Eye (tissue), 1 donor: ENCODE data around the gene SEMA5A.
"Not testable (repeated sequence)": the region's sequence is repeated elsewhere in the genome, so short reads cannot be mapped to it uniquely, and the experiment has no call there.

Experiments used
- DNase-seq: peaks from one replicate; pipeline ENCODE4 v3.0.0-alpha.2; 2015

SEMA5A gene

GRCh38 chr5:9438596-9439354 lies 107.1 kb downstream of the SEMA5A start:
- no peak for DNase-seq

DNA sequence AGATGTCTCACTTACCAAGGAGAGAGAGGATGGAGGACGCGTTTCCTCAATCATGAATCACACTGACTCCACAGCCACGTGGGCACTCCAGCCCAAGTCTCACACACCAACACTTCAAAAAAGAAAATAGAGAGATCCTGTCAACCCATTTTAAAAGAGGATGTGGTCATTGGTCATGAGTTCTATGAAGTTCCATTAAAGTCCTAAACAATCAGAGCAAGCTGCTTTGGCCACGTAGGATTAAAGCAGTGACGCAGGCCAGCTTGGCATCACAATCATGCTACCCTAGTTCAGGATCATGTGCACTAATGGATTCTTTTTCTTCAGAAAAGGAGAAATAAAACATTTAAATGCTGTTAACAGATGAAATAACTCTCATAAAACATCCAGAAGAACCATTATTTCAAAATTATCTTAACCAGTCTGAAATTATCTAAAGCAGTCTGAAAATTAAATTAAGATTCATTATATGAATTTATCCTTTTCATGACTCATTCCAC lies 108.1 kb downstream of the SEMA5A start:
- DNase-seq = no peak

- DNase-seq = peak; percentile 93
These were observed 114.2 kb downstream of the SEMA5A start for GRCh38 chr5:9431496-9432258.

GRCh38 chr5:9431151-9431495 lies 114.8 kb downstream of the SEMA5A start:
- no peak for DNase-seq

- DNase-seq = no peak
These were observed 115.6 kb downstream of the SEMA5A start for GRCh38 chr5:9430306-9430705.

DNA sequence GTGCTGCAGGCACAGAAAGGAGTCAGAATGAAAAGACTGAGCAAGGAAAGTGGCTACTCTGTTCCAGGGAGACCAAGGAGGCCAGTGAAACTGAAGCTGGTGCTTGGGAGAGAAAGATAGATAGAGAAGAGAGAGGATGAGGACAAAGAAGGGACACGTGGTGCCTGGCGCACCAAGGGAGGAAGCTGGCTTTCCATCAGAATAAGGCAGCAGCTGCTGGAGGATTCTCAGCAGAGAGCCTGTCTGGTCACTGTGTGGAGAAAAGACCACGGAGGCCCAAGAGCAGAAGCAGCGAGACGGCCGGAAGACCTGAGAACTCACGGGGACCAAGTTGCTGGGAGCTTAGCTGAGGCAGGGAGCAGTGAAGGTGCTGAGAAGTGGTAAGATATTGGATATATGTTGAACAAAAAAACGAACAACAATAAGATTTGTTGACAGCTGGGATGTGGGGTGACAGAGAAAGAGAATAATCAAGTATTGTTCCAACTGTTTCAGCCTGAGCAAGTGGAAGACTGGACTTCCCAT lies 116.1 kb downstream of the SEMA5A start:
- DNase-seq = no peak

- no peak for DNase-seq
These were observed 117.6 kb downstream of the SEMA5A start for GRCh38 chr5:9428272-9428671.

GRCh38 chr5:9425710-9426109 lies 120.2 kb downstream of the SEMA5A start:
- no peak for DNase-seq

- DNase-seq = no peak
These were observed 122.3 kb downstream of the SEMA5A start for GRCh38 chr5:9423571-9423970.

DNA sequence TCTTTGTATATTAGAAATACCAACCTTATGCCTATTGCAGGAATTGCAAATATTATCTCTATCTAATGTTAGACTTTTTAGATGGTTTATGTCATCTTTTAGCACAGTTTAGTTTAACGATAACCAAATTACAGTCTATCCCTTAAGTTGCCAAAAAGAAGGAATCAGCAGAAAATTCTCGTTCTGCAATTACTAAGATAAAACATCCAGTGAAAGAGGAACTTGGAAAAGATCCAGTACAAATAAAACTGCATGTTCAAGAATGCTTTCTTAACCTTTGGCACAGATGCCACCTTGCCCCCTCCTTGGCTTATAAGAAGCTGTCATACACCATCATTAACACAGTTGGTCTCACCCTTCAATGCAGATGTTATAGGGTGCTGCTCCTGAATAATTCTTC lies 124.0 kb downstream of the SEMA5A start:
- DNase-seq = no peak

DNA sequence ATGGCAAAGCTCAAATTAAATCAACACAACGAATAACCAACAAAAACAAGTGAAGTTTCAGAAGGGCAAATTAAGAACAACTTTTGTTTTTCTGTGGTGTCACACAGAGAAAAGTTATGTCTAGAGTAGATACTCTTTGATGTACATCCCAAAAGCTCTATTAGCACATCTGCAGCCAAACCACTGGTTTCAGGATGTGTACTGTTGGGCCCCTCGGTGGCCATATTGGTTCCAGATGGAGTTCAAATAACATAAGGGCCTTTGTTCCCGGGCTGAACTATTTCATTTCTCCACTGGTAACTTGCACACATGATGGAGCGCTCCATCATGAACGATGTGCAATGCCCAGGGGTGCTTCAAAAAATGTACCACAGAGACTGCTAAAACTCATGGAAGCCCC lies 126.1 kb downstream of the SEMA5A start:
- no peak for DNase-seq

DNA sequence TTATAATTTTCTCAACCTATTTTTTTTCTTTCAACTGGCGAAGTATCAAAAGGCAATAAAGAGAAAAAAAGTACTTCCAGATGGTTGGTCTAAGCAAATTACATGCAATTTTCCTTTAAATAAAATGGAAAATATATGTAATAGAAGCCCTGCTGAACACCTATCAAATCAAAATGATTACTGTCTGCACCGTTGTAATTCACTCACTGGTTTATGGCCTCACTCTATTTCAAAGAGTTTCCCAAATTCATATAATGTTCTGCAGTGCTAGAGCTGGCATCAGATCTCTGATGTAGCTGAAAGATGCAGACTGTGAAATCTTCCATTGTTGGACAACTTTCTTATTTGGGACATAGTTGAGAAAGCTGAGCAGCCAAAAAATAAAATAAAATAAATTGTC lies 130.3 kb downstream of the SEMA5A start:
- DNase-seq = no peak

GRCh38 chr5:9415091-9415490 lies 130.8 kb downstream of the SEMA5A start:
- DNase-seq = no peak

DNA sequence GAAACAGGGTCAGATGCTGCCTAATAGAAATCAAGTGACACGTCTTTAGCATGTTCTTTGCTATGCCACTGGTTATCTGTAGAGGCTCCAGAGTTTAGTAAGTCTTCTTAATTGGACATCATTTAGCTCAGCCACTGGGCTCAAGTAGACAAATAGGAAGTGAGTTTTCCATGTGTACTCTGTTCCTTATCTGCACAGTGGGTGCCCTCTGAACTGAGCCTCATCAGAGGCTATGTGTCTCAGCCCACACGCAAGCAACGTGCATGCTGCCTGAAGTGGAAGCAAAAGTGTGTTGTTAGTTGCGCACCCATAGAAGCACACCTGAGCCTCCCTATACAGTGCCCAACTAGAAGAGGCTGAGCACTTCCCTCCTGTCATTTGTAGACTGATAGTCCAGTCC lies 134.7 kb downstream of the SEMA5A start:
- DNase-seq = no peak

DNA sequence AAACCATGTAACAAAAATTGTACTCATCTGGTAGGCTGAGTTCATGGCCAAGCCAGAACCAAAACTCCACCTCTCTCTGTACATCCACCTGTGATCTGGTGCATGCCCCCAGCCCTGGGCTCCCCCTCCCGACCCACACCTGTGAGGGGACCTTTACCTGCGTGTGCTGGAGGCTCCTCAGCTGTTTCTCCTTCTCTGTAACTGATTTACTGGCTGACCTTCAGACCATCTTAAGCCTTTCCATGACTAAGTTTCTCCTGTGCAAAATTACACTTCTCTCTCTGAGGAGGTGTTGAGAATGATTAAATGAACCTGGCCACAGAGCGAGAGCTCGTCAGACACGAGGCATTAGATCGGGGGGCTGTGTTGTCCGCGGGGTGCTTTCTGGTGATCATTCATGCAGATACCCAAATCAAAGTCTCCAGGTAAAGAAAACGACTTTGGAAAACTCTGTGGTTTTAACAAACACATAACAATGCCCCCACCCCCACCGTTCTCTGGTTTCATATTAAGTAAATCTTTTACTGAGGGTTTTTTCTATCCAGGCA lies 136.4 kb downstream of the SEMA5A start:
- no peak for DNase-seq

GRCh38 chr5:9408964-9409363 lies 136.9 kb downstream of the SEMA5A start:
- DNase-seq = no peak

DNA sequence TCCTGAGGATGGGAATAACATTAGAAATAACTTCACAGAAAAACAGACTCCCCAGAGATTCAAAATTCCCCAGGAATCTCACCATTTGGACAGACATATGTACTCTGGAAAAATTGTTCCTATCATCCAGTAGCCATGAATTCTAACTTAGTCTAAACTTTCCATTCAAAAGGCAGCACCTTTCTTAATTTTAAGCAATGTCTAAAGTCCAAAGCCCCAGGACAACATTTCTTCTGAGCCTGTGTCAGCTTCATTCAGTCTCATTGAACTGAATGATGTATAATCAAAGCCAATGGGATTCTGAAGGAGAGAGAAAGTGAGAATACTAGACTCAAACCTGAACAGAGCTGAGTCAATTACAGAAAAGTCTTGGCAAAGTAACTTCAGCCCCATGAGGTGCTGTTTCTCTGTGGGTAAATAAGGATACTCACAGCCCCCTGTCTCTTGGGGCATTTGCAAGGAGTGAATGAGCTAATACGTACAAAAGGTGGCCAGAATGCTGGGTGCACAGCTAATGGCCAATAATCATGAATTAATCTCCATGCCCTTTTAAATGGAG lies 140.6 kb downstream of the SEMA5A start:
- no peak for DNase-seq

DNA sequence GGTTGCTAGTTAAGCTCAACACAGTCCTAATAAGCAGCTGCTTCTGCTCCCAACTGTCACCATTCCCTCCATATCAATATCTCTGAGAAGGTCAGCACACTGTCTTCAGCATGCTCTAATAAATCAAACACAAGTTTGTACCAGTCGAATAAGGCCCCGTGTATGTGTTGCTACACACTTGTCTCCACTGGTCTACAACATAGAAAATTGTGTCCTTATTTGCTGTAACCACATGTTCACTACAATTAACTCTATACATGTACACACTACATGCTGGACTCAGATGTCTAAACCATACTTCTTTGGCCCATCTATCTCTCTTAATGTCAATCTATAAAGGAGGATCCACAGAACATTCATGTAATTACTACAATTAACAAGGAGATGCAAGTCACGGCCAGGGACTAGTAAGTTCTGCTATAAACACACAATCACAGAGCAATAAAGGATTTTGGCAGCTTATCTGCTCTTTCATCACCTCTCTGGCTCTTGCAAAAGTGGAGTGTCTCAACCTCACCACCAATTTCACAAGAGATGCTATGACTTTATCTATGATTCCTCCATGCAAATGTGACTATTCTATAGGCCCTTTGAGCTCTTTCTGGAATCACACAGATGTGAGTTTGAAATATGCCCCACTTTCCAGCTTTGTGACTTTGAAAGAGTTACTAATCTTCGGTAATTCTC lies 143.9 kb downstream of the SEMA5A start:
- DNase-seq = no peak

DNA sequence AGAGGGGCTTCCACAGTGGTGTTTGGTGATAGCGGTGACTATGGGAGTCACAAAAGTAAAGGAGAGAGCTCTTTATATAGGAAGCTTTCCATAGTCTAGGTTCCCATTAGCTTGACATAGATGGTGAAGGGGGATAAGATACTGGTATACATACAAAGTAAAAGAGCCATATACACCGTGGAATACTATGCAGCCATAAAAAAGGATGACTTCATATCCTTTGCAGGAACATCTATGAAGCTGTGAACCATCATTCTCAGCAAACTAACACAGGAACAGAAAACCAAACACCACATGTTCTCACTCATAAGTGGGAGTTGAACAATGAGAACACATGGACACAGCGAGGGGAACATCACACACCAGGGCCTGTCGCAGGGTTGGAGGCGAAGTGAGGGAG lies 146.1 kb downstream of the SEMA5A start:
- DNase-seq = not testable (repeated sequence)

GRCh38 chr5:9399094-9399493 lies 146.8 kb downstream of the SEMA5A start:
- DNase-seq = no peak

- DNase-seq = no peak
These were observed 147.6 kb downstream of the SEMA5A start for GRCh38 chr5:9398227-9398626.

GRCh38 chr5:9396285-9396770 lies 149.5 kb downstream of the SEMA5A start:
- DNase-seq = no peak

- no peak for DNase-seq
These were observed 150.2 kb downstream of the SEMA5A start for GRCh38 chr5:9395706-9396105.
